ENCODE measurements around the gene PAPSS2. TPM values are rescaled to one million over a fixed set of nuclear protein-coding genes. Genes with fewer than 3 reads are reported as not detected.

Gene PAPSS2
- polyA plus RNA-seq, 1 experiment: 51.4 TPM

GRCh38 chr10:87763086-87763861 lies 103.6 kb downstream of the PAPSS2 start:
- H3K4me3 ChIP-seq (ENCODE audit: low read depth, low read length): no peak overlapping the region
- no peaks in the 10 kb centered on the region for H3K27me3 ChIP-seq (ENCODE audit: control insufficient read depth, insufficient read depth, low read length)
- TF ChIP-seq CTCF (IDR thresholded peaks at IDR 0.05; ENCODE audit: low read depth, low read length): no peak
- ChIA-PET POLR2A (no interaction called here), CTCF (interaction anchor here (1.0 kb wide), 1 partner anchor 11 kb away, joined by 4 read pairs; no protein-coding TSS in a partner anchor)
- H3K27ac ChIP-seq (ENCODE audit: low read depth, low read length): no peak overlapping the region
- no peaks in the 10 kb centered on the region for H3K9me3 ChIP-seq (ENCODE audit: control insufficient read depth, insufficient read depth, low read length)
- DNase-seq (ENCODE audit: low read depth, low spot score): no peak

- no peak for DNase-seq (ENCODE audit: low read depth, low spot score)
- Histone ChIP-seq H3K27me3 (ENCODE audit: control insufficient read depth, insufficient read depth, low read length) (no peaks in the 10 kb centered on the region), H3K9me3 (ENCODE audit: control insufficient read depth, insufficient read depth, low read length) (no peaks in the 10 kb centered on the region), H3K27ac (ENCODE audit: low read depth, low read length) (no peak overlapping the region), H3K4me3 (ENCODE audit: low read depth, low read length) (no peak overlapping the region)
- POLR2A ChIA-PET: no interaction called here
- CTCF ChIA-PET: interaction anchor here (1.0 kb wide), 1 partner anchor 9 kb away, joined by 4 read pairs; no protein-coding TSS in a partner anchor
- no peak for TF ChIP-seq CTCF (IDR thresholded peaks at IDR 0.05; ENCODE audit: low read depth, low read length)
Measured at GRCh38 chr10:87764072-87764934, 104.6 kb downstream of the PAPSS2 start.

- POLR2A ChIA-PET: no interaction called here
Measured at GRCh38 chr10:87765666-87766376, 106.1 kb downstream of the PAPSS2 start.

GRCh38 chr10:87767253-87767652 lies 107.6 kb downstream of the PAPSS2 start:
- no peak for TF ChIP-seq CTCF (IDR thresholded peaks at IDR 0.05; ENCODE audit: low read depth, low read length)
- Histone ChIP-seq H3K27me3 (ENCODE audit: control insufficient read depth, insufficient read depth, low read length) (no peaks in the 10 kb centered on the region), H3K4me3 (ENCODE audit: low read depth, low read length) (no peak overlapping the region), H3K27ac (ENCODE audit: low read depth, low read length) (no peak overlapping the region), H3K9me3 (ENCODE audit: control insufficient read depth, insufficient read depth, low read length) (no peaks in the 10 kb centered on the region)
- ChIA-PET POLR2A (no interaction called here), CTCF (no interaction called here)
- no peak for DNase-seq (ENCODE audit: low read depth, low spot score)

More at GRCh38 chr10:87765666-87766376, 106.1 kb downstream of the PAPSS2 start:
- no peak for TF ChIP-seq CTCF (IDR thresholded peaks at IDR 0.05; ENCODE audit: low read depth, low read length)
- no peak overlapping the region for H3K4me3 ChIP-seq (ENCODE audit: low read depth, low read length)
- H3K27ac ChIP-seq (ENCODE audit: low read depth, low read length): no peak overlapping the region
- no peak for DNase-seq (ENCODE audit: low read depth, low spot score)
- CTCF ChIA-PET: no interaction called here
- no peaks in the 10 kb centered on the region for H3K27me3 ChIP-seq (ENCODE audit: control insufficient read depth, insufficient read depth, low read length)
- no peaks in the 10 kb centered on the region for H3K9me3 ChIP-seq (ENCODE audit: control insufficient read depth, insufficient read depth, low read length)
